PC-3 (cell line): ENCODE data around the gene PDE11A.

ENCODE experiments used
- CTCF ChIP-seq: fragments of 300-600 bp; sonication (generic); conservative IDR thresholded peaks from 2 replicates; pipeline ENCODE4 v1.5.1; 2017; ENCODE audit warnings: antibody characterized with exemption, low read depth, mild to moderate bottlenecking, low read length
- EZH2phosphoT487 ChIP-seq: fragments of 300-600 bp; sonication (generic); IDR thresholded peaks from 2 replicates; pipeline ENCODE4 v1.6.1; 2018; ENCODE audit warnings: mild to moderate bottlenecking, antibody characterized with exemption, low read length, borderline replicate concordance

- TF ChIP-seq CTCF: no peak
- no peak for TF ChIP-seq EZH2phosphoT487
Observed at GRCh38 chr2:177703159-177703558, 369.4 kb downstream of the PDE11A start.
